Liver (tissue), 9 donors: ENCODE data around the gene SPTBN2. TPM values are rescaled to one million over a fixed set of nuclear protein-coding genes. Genes with fewer than 3 reads are reported as not detected.

Experiments
- DNase-seq: peaks from one replicate; pipeline ENCODE4 v3.0.0-alpha.2; 2017; ENCODE audit warnings: low spot score
- H3K27ac ChIP-seq, 2 donors: one replicate each; pipeline ENCODE4 v1.7.0; 2013; ENCODE audit warnings: inconsistent platforms in 2 of 2, low read length in 2 of 2, control low read depth in 1 of 2, low read depth in 1 of 2, mild to moderate bottlenecking in 1 of 2
- H3K27me3 ChIP-seq, 4 donors: one replicate each; pipeline versions ENCODE4 v1.6.1 to v1.7.0; 2013; ENCODE audit warnings: low read length in 3 of 4, inconsistent platforms in 1 of 4, mild to moderate bottlenecking in 1 of 4, moderate library complexity in 1 of 4; ENCODE audit not compliant: control insufficient read depth in 4 of 4, insufficient read depth in 4 of 4
- H3K36me3 ChIP-seq, 4 donors: one replicate each; pipeline versions ENCODE4 v1.6.1 to v1.7.0; 2013; ENCODE audit warnings: low read length in 3 of 4, mild to moderate bottlenecking in 3 of 4, low read depth in 1 of 4, moderate library complexity in 1 of 4; ENCODE audit not compliant: control insufficient read depth in 4 of 4, insufficient read depth in 3 of 4
- H3K4me1 ChIP-seq, 4 donors: one replicate each; pipeline versions ENCODE4 v1.6.1 to v1.7.0; 2013; ENCODE audit warnings: low read length in 3 of 4, mild to moderate bottlenecking in 3 of 4, moderate library complexity in 1 of 4; ENCODE audit not compliant: control insufficient read depth in 4 of 4, insufficient read depth in 4 of 4
- H3K4me3 ChIP-seq, 3 donors: one replicate each; pipeline versions ENCODE4 v1.6.1 to v1.7.0; 2013; ENCODE audit warnings: low read length in 3 of 3, control low read depth in 1 of 3, low read depth in 1 of 3, mild to moderate bottlenecking in 1 of 3
- H3K9ac ChIP-seq, 2 donors: one replicate each; pipeline ENCODE4 v1.7.0; 2013; ENCODE audit warnings: low read length in 2 of 2, mild to moderate bottlenecking in 2 of 2, moderate library complexity in 2 of 2, control low read depth in 1 of 2, low read depth in 1 of 2
- H3K9me3 ChIP-seq, 4 donors: one replicate each; pipeline versions ENCODE4 v1.6.1 to v1.7.0; 2013; ENCODE audit warnings: low read length in 3 of 4; ENCODE audit not compliant: control insufficient read depth in 4 of 4
- ATF3 ChIP-seq: IDR thresholded peaks from 2 replicates; pipeline ENCODE4 v1.6.1; 2016; ENCODE audit warnings: antibody characterized with exemption
- EGR1 ChIP-seq, 2 donors: IDR thresholded peaks; 2 replicates each; pipeline ENCODE4 v1.6.1; 2016 to 2018; ENCODE audit warnings: antibody characterized with exemption in 2 of 2, low read depth in 2 of 2
- FOXA2 ChIP-seq: IDR thresholded peaks from 2 replicates; pipeline ENCODE4 v1.6.1; 2016; ENCODE audit warnings: antibody characterized with exemption
- GABPA ChIP-seq, 2 donors: IDR thresholded peaks in 1 of 2; conservative IDR thresholded peaks in 1 of 2; 2 replicates each; pipeline ENCODE4 v1.6.1; 2016; ENCODE audit warnings: antibody characterized with exemption in 2 of 2, mild to moderate bottlenecking in 1 of 2, moderate library complexity in 1 of 2
- HNF4A ChIP-seq, 2 donors: conservative IDR thresholded peaks; 2 replicates each; pipeline ENCODE4 v1.6.1; 2016; ENCODE audit warnings: antibody characterized with exemption in 2 of 2, mild to moderate bottlenecking in 2 of 2
- JUND ChIP-seq, 2 donors: IDR thresholded peaks; 2 replicates each; pipeline ENCODE4 v1.6.1; 2016; ENCODE audit warnings: antibody characterized with exemption in 2 of 2
- NR2F2 ChIP-seq: IDR thresholded peaks from 2 replicates; pipeline ENCODE4 v1.6.1; 2016; ENCODE audit warnings: antibody characterized with exemption
- REST ChIP-seq: IDR thresholded peaks from 2 replicates; pipeline ENCODE4 v1.6.1; 2016; ENCODE audit warnings: antibody characterized with exemption, mild to moderate bottlenecking
- RXRA ChIP-seq, 2 donors: IDR thresholded peaks; 2 replicates each; pipeline ENCODE4 v1.6.1; 2017 to 2018; ENCODE audit warnings: antibody characterized with exemption in 2 of 2, mild to moderate bottlenecking in 1 of 2
- SP1 ChIP-seq: IDR thresholded peaks from 2 replicates; pipeline ENCODE4 v1.6.1; 2018; ENCODE audit warnings: antibody characterized with exemption, mild to moderate bottlenecking
- TAF1 ChIP-seq: conservative IDR thresholded peaks from 2 replicates; pipeline ENCODE4 v1.6.1; 2016; ENCODE audit warnings: antibody characterized with exemption, mild to moderate bottlenecking
- YY1 ChIP-seq: IDR thresholded peaks from 2 replicates; pipeline ENCODE4 v1.6.1; 2016; ENCODE audit warnings: antibody characterized with exemption, mild to moderate bottlenecking
- ZBTB33 ChIP-seq: IDR thresholded peaks from 2 replicates; pipeline ENCODE4 v1.6.1; 2016; ENCODE audit warnings: antibody characterized with exemption
- WGBS: extraction: QIAGEN DNeasy Blood & Tissue Kit; methylation state at CpG from one replicate; pipeline ENCODE4 v1.1.7; 2013; 5-methylcytosine and 5-hydroxymethylcytosine counted together
- polyA plus RNA-seq, 2 donors: library from polyadenylated mRNA; stranded (reverse) in 1 of 2; unstranded in 1 of 2; fragments of 200-250 nt in 1 of 2; fragments of >200 nt in 1 of 2; fragmentation: Nextera tagmentation in 1 of 2; extraction: Ambion mirVana in 1 of 2; gene quantifications; one replicate each; pipeline versions ENCODE4 v1.2.1 to v1.2.3, GENCODE V29; 2013 to 2015
- total RNA-seq, 2 donors: library from RNA; depleted of rRNA; stranded (reverse); fragments of >200 nt; gene quantifications; one replicate each; pipeline ENCODE4 v1.2.3, GENCODE V29; 2014
- donor health status: healthy.
- donor health status: healthy.
- donor health status: healthy.
- donor health status: healthy.
- donor health status: healthy.

The SPTBN2 gene
- total and polyA plus RNA-seq, 4 donors, result 9.6 to 103 (median 22.6) TPM

- no peak for TF ChIP-seq NR2F2
- no peak for TF ChIP-seq HNF4A (conservative IDR thresholded peaks at IDR 0.05)
- no peak for TF ChIP-seq SP1
- TF ChIP-seq GABPA (IDR thresholded peaks at IDR 0.05 in 1 of 2, conservative IDR thresholded peaks at IDR 0.05 in 1 of 2), result no peak
- TF ChIP-seq FOXA2, result no peak
- no peak for TF ChIP-seq REST
- TF ChIP-seq ZBTB33, result no peak
- no peak for TF ChIP-seq JUND (IDR thresholded peaks at IDR 0.05)
- no peak for TF ChIP-seq EGR1 (IDR thresholded peaks at IDR 0.05; ENCODE audit: low read depth in 2 of 2)
- H3K4me3 ChIP-seq, result no peak overlapping the region
- no peak overlapping the region for H3K9ac ChIP-seq
- no peak overlapping the region for H3K27ac ChIP-seq
- WGBS, result 94% methylated on average over 32 of the region's 32 CpGs
- no peak for DNase-seq
- H3K36me3 ChIP-seq, result peaks cover 13 to 79% (median 37%) of the 10 kb centered on the region in 4 donors
- no peaks in the 10 kb centered on the region for H3K4me1 ChIP-seq
- no peaks in the 10 kb centered on the region for H3K27me3 ChIP-seq
- H3K9me3 ChIP-seq, result no peaks in the 10 kb centered on the region
Measured at GRCh38 chr11:66689661-66690590, 39.1 kb downstream of the SPTBN2 start.

GRCh38 chr11:66688561-66689534 is 40.2 kb downstream of the SPTBN2 start:
- no peaks in the 10 kb centered on the region for H3K9me3 ChIP-seq
- H3K4me3 ChIP-seq, result no peak overlapping the region
- H3K27me3 ChIP-seq, result no peaks in the 10 kb centered on the region
- TF ChIP-seq YY1 (no peak), SP1 (no peak), RXRA (IDR thresholded peaks at IDR 0.05) (no peak), GABPA (IDR thresholded peaks at IDR 0.05 in 1 of 2, conservative IDR thresholded peaks at IDR 0.05 in 1 of 2) (no peak), TAF1 (no peak), ATF3 (no peak), FOXA2 (no peak)
- H3K4me1 ChIP-seq, result no peaks in the 10 kb centered on the region
- peaks cover 13 to 83% (median 35%) of the 10 kb centered on the region in 4 donors for H3K36me3 ChIP-seq
- no peak overlapping the region for H3K27ac ChIP-seq
- H3K9ac ChIP-seq, result no peak overlapping the region
- no peak for DNase-seq
- 88% methylated on average over 28 of the region's 28 CpGs for WGBS
